GM13976 (cell line): Measurements from ENCODE around the gene IPCEF1.
A peak's percentile ranks its signal among the peaks of the same experiment; 100 is the strongest.

Experiments
- DNase-seq: peaks from one replicate; pipeline ENCODE4 v3.0.0; 2012; ENCODE audit warnings: low spot score
- CTCF ChIP-seq: IDR thresholded peaks from 2 replicates; pipeline ENCODE4 v1.5.1; 2012; ENCODE audit warnings: borderline replicate concordance, mild to moderate bottlenecking; ENCODE audit not compliant: insufficient read depth; ENCODE audit errors: extremely low read depth, missing control alignments, control extremely low read depth
- in situ Hi-C: fragments of 300-500 bp; cut with MboI; formaldehyde crosslinking; loops from one replicate; pipeline ENCODE4 v1.12.0; 2022; ENCODE audit warnings: low sequenced_read_pairs, mixed read lengths, inconsistent platforms; ENCODE audit not compliant: unreplicated experiment

Gene IPCEF1

GRCh38 chr6:154157706-154158105, 198.9 kb downstream of the IPCEF1 start:
- no peak for TF ChIP-seq CTCF
- in situ Hi-C loops, result loop anchor here (5.0 to 25.0 kb wide), 3 partner anchors 120 to 505 kb away; no protein-coding TSS in a partner anchor
- no peak for DNase-seq

GRCh38 chr6:154157082-154157481, 199.5 kb downstream of the IPCEF1 start:
- in situ Hi-C loops, result loop anchor here (5.0 to 25.0 kb wide), 3 partner anchors 120 to 505 kb away; no protein-coding TSS in a partner anchor
- peak; percentile 17 for DNase-seq
- no peak for TF ChIP-seq CTCF

GRCh38 chr6:154156135-154156896, 200.3 kb downstream of the IPCEF1 start:
- peak; percentile 34 for DNase-seq
- in situ Hi-C loops, result loop anchor here (5.0 to 25.0 kb wide), 3 partner anchors 121 to 506 kb away; no protein-coding TSS in a partner anchor

GRCh38 chr6:154154389-154154967, 202.1 kb downstream of the IPCEF1 start:
- peak; percentile 36 for DNase-seq
- peak; percentile 40 for TF ChIP-seq CTCF
- in situ Hi-C loops, result loop anchor here (10.0 to 25.0 kb wide), 2 partner anchors 210 to 508 kb away; no protein-coding TSS in a partner anchor

More at GRCh38 chr6:154156135-154156896, 200.3 kb downstream of the IPCEF1 start:
- peak; percentile 50 for TF ChIP-seq CTCF

- in situ Hi-C loops, result no loop called here
- DNase-seq, result no peak
- TF ChIP-seq CTCF, result no peak
These were observed 212.8 kb downstream of the IPCEF1 start for GRCh38 chr6:154143753-154144152.

- no peak for TF ChIP-seq CTCF
- DNase-seq, result no peak
- in situ Hi-C loops, result no loop called here
These were observed 215.9 kb downstream of the IPCEF1 start for GRCh38 chr6:154140743-154141142.
